Neural crest cell (in vitro differentiated cells): ENCODE results near the gene NME9. TPM values are rescaled to one million over a fixed set of nuclear protein-coding genes. Genes with fewer than 3 reads are reported as not detected.

Experiments used
- DNase-seq: peaks from one replicate; pipeline ENCODE4 v3.0.0; 2021; ENCODE audit warnings: low read depth, mixed read lengths, low spot score
- H3K27ac Mint-ChIP-seq: one replicate; pipeline ENCODE4 v1.8.0; 2021; ENCODE audit warnings: mild to moderate bottlenecking, mixed read lengths; ENCODE audit not compliant: unreplicated experiment
- H3K27me3 Mint-ChIP-seq: 2 replicates; pipeline ENCODE4 v1.8.0; 2021; ENCODE audit warnings: low read depth, mild to moderate bottlenecking, mixed read lengths
- H3K36me3 Mint-ChIP-seq: 2 replicates; pipeline ENCODE4 v1.8.0; 2021; ENCODE audit warnings: low read depth, mild to moderate bottlenecking, mixed read lengths
- H3K4me1 Mint-ChIP-seq: 2 replicates; pipeline ENCODE4 v1.8.0; 2021; ENCODE audit warnings: mixed read lengths
- H3K4me3 Mint-ChIP-seq: one replicate; pipeline ENCODE4 v1.8.0; 2021; ENCODE audit warnings: mild to moderate bottlenecking, mixed read lengths
- H3K9me3 Mint-ChIP-seq: 2 replicates; pipeline ENCODE4 v1.8.0; 2021; ENCODE audit warnings: mixed read lengths
- total RNA-seq: library from RNA; stranded (reverse); gene quantifications from 2 replicates; pipeline ENCODE4 v1.2.1, GENCODE V29; 2021
- TF ChIP-seq, protein P1 (sequence below): fragments of 200-600 bp; sonication (generic); conservative IDR thresholded peaks from 2 replicates; pipeline ENCODE4 v1.5.0; 2021; ENCODE audit warnings: antibody characterized with exemption, mild to moderate bottlenecking

The NME9 gene
- total RNA-seq, 1 donor from 2014 or later = 0.79 TPM

DNA sequence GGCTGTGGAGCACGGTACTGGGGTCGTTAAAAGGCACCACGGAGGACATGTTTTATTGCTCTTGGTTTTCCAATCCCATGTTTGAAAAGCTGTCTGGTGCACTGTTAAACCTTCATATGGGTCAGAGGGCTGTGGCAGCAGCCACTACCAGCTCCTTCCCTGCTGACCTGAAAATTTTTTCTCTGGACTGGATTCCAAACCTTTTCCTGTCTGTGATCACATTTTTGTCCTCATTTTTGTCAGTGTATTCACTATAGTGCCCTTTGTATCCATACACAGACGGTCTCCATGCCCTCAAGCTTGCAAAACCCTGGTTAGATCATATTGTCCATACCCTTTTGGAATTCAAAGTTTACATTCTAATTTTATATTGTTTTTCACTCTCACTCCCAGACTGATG is 70.5 kb downstream of the NME9 start:
- no peaks in the 10 kb centered on the region for H3K9me3 Mint-ChIP-seq
- TF ChIP-seq, protein P1, sequence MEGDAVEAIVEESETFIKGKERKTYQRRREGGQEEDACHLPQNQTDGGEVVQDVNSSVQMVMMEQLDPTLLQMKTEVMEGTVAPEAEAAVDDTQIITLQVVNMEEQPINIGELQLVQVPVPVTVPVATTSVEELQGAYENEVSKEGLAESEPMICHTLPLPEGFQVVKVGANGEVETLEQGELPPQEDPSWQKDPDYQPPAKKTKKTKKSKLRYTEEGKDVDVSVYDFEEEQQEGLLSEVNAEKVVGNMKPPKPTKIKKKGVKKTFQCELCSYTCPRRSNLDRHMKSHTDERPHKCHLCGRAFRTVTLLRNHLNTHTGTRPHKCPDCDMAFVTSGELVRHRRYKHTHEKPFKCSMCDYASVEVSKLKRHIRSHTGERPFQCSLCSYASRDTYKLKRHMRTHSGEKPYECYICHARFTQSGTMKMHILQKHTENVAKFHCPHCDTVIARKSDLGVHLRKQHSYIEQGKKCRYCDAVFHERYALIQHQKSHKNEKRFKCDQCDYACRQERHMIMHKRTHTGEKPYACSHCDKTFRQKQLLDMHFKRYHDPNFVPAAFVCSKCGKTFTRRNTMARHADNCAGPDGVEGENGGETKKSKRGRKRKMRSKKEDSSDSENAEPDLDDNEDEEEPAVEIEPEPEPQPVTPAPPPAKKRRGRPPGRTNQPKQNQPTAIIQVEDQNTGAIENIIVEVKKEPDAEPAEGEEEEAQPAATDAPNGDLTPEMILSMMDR = no peak
- H3K4me1 Mint-ChIP-seq = no peaks in the 10 kb centered on the region
- H3K27ac Mint-ChIP-seq = no peak overlapping the region
- peaks cover 3% of the 10 kb centered on the region for H3K36me3 Mint-ChIP-seq
- H3K27me3 Mint-ChIP-seq = no peaks in the 10 kb centered on the region
- no peak overlapping the region for H3K4me3 Mint-ChIP-seq
- no peak for DNase-seq

DNA sequence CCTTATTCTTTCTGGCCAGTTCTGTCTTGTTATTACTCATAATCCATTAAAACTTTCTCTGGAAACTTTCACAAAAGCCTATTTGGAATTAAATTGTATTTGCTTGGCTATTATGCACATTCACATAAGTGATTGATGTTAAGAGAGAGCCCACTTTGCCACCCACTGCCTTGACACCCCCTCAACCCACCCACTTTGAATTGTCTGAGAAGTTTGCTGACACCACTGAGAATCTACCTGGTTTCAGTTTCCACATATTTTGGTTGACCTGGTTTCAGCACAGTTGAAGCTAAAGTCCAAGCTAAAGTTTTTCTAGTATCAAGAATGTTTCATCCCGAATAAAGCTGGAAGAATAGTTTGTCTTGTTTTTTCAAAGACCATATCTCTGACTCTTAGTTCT is 71.7 kb downstream of the NME9 start:
- no peak for DNase-seq

DNA sequence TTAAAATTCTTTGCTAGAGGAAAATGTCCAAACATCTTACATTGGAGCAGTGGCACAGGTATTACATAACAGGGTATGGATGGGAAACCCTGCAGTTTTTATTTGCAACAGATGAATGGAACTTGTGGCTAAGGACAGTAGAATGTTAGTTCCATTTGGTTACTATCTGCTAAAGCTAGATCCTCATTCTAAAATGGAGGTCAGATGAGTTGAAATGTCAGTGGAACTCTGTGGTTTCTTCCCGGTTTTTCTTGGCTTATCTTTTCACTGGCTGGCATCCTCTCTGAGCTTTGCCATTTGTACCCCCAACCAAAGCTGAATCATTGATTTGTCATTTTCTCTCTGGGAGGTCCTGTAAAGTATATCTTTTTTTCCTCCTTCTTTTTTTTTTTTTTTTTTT is 73.6 kb downstream of the NME9 start:
- Mint-ChIP-seq H3K9me3 (no peaks in the 10 kb centered on the region), H3K27ac (no peak overlapping the region)

More for the DNA sequence above, 71.7 kb downstream of the NME9 start:
- TF ChIP-seq, protein P1 = no peak
- Mint-ChIP-seq H3K36me3 (peaks cover 3% of the 10 kb centered on the region), H3K27me3 (no peaks in the 10 kb centered on the region), H3K4me1 (no peaks in the 10 kb centered on the region), H3K27ac (peak overlapping the region; percentile 64), H3K4me3 (no peak overlapping the region), H3K9me3 (no peaks in the 10 kb centered on the region)

DNA sequence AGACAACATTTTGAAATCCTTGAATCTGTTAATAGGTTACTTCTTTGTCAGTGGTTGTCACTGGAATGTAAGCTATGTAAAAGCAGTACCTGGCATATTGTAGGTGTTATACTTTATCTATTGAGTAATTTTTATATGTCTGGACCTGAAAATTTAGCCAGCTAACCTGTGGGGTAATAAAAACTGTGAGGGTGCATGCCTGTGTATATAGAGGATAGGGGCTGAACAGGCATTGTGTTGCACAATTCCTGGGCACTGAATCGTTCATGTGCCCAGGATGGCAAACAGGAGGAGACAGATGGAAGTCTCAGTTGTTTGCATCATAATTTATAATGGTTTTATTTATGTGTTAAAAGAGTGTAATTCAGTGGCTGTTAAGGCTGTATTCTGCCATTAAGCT is 75.4 kb downstream of the NME9 start:
- no peak overlapping the region for H3K4me3 Mint-ChIP-seq

More for the DNA sequence above, 73.6 kb downstream of the NME9 start:
- peaks cover 6% of the 10 kb centered on the region for H3K36me3 Mint-ChIP-seq
- DNase-seq = no peak
- TF ChIP-seq, protein P1 = no peak
- no peak overlapping the region for H3K4me3 Mint-ChIP-seq
- no peaks in the 10 kb centered on the region for H3K27me3 Mint-ChIP-seq
- H3K4me1 Mint-ChIP-seq = no peaks in the 10 kb centered on the region

DNA sequence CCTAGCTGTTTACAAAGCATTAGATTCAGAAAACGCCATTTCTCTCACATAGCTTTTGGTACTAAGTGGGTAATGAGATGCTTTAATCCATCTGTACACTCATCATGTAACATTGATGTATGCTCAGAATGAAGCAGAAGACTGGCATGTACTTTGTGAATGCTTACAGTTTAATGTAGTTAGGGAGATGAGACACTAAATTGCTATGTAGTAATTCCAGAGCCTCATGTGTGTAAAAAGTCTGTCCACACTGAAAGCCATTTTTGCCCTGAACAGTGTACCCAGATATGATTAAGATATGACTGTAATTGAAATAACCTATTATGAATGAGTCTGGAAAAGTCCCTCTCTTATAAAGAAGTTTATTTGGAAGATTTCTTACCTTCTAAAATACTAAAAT is 76.0 kb downstream of the NME9 start:
- Mint-ChIP-seq H3K36me3 (peaks cover 7% of the 10 kb centered on the region), H3K4me1 (no peaks in the 10 kb centered on the region), H3K27me3 (no peaks in the 10 kb centered on the region), H3K27ac (no peak overlapping the region), H3K9me3 (peaks cover under 1% of the 10 kb centered on the region), H3K4me3 (no peak overlapping the region)
- TF ChIP-seq, protein P1 = no peak
- no peak for DNase-seq

More for the DNA sequence above, 75.4 kb downstream of the NME9 start:
- Mint-ChIP-seq H3K9me3 (no peaks in the 10 kb centered on the region), H3K36me3 (peaks cover 7% of the 10 kb centered on the region), H3K4me1 (no peaks in the 10 kb centered on the region), H3K27me3 (no peaks in the 10 kb centered on the region), H3K27ac (no peak overlapping the region)
- TF ChIP-seq, protein P1 = no peak
- DNase-seq = no peak

Other genes with a start within 250 kb of the NME9 start
- 26.6 and 28.1 TPM in 2 replicates for gene DZIP1L, start 214.2 kb downstream of the NME9 start, total RNA-seq
- gene A4GNT, start 197.5 kb downstream of the NME9 start, total RNA-seq = not detected in 2 replicates
- gene DBR1, start 154.9 kb downstream of the NME9 start, total RNA-seq = 23.0 and 25.6 TPM in 2 replicates
- gene ARMC8, start 142.6 kb downstream of the NME9 start, total RNA-seq = 40.0 and 50.7 TPM in 2 replicates
- 24.7 and 27.0 TPM in 2 replicates for gene MRAS, start 18.7 kb upstream of the NME9 start, total RNA-seq
- 0.44 and 1.1 TPM in 2 replicates for gene ESYT3, start 104.8 kb upstream of the NME9 start, total RNA-seq